A673 (cell line): Measurements from ENCODE around the gene DHRSX.

ENCODE experiments used
- CTCF ChIP-seq: fragments of 300-800, 200-600 bp; sonication (generic); conservative IDR thresholded peaks from 2 replicates; pipeline ENCODE4 v1.5.1; 2017; ENCODE audit warnings: low read depth, mild to moderate bottlenecking, antibody characterized with exemption, low read length, moderate library complexity, mixed read lengths
- EZH2 ChIP-seq: fragments of 200-600 bp; sonication (generic); IDR thresholded peaks from 2 replicates; pipeline ENCODE4 v1.6.1; 2017; ENCODE audit warnings: borderline replicate concordance, low read depth, mild to moderate bottlenecking, mixed read lengths, antibody characterized with exemption, low read length; ENCODE audit not compliant: poor library complexity, severe bottlenecking

- TF ChIP-seq CTCF, result no peak
- TF ChIP-seq EZH2, result no peak
Observed at GRCh38 chrX:2439613-2440012, 61.2 kb downstream of the DHRSX start.
